Forelimb muscle (tissue), 1 donor: ENCODE results near the gene SRPRB. TPM values are rescaled to one million over a fixed set of nuclear protein-coding genes. Genes with fewer than 3 reads are reported as not detected.

Experiments
- DNase-seq: peaks from one replicate; pipeline ENCODE4 v3.0.0-alpha.2; 2013; ENCODE audit warnings: low read depth
- polyA plus RNA-seq: library from polyadenylated mRNA; unstranded; fragments of 120-200 nt; gene quantifications from one replicate; pipeline ENCODE4 v1.2.1, GENCODE V29; 2013; ENCODE audit not compliant: insufficient read length

The SRPRB gene
- polyA plus RNA-seq, 1 donor = 33.4 TPM

DNA sequence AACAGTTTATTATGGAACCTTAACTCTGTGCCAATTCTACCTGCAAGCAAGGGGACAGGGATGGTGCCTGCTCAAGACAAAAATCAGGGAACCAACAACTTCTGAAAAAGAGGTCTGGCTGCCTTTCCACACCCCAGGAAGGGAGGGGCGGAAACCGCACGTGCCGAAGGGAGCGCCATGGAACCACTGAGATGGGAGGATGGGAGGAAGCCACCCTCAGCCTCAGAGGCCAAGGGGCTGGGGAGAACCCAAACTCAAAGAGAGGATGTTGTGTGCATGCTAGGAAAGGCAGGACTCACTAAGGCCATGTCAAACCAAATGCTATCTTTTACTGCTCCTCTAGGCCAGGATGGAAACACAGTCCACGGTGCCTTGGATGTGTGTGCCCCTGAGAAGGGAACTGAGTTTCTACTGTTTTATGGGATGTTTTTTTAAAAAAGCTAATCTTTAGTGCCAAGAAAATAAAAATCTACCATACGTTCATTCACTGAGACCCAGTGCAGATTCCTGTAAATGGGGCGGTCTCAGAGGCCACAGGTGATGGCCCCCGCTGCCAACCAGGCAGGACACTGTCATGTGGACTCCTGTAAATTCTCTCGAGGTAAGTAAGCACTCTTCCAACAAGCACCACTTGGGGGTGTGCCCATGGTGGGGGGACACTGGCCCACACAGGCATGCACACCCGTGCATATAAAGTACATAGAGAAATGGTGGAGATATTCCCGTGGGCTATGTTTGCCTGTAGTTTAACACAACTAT, 20.5 kb downstream of the SRPRB start:
- DNase-seq = no peak

DNA sequence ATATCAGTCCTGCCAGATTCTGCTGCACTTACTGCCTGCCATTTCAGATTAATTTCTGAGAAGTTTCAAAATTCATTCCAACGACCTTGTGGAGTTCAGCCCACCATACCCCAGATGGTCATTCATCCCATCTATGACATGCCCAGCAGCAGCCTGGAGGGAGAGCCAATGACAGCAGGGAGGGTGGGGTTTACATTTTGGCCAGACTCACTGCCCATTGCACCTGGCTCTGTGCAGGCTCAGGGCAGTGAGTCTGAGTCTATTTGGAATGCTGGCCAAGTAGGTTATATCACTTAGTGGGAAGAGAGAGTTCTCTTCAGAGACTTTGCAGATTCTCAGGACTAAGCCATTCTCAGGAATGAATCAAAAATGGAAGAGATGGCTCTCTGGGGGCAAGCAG, 21.5 kb downstream of the SRPRB start:
- no peak for DNase-seq

DNA sequence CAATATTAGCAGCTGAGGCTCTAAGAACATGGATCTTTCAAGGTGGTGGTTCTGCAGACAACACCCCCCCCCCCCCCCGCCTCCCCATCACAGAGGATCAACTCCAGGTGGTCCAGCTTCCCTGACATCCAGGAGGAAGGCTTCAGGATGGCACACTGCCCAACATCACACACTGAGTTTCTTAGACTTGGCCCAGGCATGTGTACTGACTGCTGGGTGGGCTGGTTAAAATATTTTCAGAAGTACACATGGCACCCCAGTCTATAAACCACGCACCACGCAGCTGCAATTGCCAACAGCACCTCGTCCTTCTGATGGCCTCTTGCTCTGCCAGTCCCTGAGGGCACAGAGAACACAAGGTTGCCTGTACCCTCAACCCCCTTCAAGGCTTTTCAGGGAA, 22.1 kb downstream of the SRPRB start:
- no peak for DNase-seq

DNA sequence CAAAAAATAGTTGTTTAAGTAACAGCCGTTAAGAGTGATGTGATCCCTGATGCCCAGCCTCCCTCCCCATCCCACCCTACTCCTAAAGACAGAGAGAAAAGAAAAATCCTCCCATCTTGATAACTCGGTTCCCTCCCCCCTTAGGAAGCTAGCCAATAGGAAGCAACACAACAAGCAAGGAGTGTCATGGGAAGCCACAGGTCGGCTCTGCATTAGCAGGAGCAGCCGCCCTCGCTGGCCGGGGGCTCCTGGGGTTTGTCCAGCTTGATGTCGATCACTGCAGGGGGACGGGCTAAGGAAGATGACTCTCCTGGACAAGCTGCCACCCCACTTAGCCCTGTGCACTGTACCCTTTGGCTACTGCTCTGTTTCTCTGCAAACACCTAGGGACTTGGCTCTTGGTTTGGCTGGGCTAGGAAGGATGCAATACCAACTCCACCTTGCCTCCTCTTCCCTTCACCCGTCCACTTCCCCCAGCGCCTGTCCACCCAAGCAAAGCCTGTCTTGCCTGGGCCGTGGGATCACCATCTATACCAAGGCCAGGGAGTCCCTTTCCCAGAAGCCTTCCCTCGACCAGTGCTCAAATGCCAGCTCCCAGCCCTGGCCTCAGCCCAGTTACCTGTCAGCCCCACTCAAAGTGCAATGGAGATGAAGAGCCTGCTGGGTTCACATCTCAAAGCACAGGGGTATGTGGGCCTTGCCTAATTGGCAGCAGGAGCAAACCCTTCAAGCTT, 23.1 kb downstream of the SRPRB start:
- DNase-seq = no peak

DNA sequence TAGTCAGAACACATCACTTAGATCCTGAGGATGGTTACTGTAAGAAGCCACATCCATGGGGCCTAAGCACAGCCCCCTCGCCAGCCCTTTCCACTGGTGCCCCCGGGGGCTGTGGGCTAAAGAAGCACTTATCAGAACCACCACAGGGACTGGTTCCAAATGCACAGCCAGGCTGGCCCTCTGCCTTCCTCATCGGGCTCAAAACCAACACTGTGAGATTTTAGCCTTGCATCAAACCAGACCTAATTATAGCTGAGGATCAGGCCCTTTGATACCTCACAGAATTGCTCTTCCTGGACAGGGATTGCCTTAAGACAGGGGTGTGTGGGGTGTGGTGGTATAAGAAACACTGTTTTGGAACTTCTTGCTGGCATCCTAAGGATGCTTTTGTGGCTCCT, 23.7 kb downstream of the SRPRB start:
- DNase-seq = no peak

DNA sequence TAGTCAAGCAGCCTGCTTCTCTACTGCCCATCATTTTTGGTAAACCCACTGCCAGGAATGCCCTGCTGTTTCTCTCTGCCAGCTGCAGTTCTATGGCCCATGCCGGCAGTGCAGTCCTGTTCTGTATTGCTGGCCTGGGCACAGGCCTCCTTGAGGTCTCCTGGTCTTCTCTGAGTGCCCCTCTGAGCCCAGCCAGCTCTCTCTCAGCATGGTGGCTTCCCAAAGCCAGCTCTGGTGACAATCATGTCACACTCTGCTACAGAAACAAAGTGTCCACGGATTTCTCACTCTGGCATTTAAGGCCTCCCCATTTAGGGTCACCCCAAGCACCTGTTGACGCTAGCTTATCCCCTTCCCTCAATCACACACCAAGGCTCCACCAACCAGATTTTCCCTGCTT, 24.5 kb downstream of the SRPRB start:
- DNase-seq = no peak

DNA sequence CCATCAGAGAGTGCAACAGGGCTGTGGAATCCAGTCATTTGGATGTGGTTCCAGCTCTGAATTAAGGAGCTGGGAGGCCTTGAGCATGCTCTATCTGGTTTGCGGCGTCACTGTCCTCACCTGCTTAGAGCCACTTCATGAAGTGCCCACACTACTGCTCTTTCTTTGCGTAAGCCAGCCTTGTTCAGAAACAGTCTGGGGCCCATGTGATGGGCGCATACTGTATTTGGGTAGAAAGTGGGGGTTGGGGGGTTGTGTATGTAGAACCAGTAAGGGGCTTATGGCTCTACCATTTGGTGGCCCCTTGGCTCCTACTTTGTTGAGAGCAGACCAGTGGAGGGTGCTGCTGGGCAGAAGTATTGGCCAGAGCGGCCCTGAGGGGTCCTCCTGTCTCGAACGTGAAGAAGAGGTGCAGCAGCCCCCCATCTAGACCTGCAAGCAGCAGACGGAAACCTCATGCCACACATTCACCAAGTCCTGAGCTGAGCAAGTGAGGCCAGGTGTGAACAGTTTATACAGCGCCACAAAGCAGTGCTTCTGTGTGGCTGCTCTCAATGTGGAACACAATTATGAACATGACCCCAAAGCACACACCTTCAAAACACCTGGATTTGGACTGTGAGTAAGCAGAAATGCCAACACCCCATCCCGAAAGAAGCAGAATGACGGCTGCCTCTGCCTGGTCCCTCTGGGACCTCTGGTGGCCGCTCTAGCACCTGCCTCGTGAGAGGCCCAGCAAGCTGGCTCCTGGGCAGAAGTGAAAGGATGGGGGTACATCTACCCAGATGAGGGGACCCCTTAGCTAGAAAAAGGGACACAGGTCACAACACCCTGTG, 26.6 kb downstream of the SRPRB start:
- no peak for DNase-seq

DNA sequence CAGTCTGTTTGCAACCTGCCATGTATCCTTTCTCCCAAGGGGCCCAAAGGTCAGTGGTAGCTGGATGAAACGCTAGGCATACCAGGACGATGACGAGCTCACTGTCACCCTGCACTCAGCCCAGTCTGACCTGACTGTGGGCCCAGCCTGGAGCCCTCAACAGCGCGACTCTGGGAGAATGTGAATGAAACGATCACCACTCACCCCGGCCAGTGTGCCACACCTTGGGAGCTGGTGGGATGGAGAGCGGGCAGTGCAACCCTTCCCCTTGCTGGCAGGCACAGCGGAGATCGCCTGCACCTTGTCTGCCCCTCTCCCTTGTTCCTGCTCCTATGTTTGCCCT, 27.2 kb downstream of the SRPRB start:
- DNase-seq = no peak

DNA sequence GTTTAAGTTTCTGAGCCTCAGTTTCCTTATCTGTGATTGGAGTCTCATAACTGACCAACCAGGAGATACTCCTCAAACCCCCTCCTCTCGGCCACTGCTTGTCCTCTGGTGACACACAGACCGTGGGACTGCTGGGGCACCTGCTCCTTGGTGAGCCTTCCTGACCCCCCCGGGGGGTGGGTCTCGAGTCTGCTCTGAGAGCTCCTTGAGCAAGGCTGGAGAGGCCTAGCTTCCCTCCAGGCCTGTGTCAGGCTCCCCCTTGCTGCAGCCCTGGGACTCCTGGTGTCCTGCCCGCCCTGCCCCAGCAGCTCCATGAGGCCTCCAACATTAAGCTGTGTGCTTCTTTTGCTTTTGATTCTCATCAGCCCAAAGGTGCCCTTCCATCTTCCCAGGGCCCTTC, 27.7 kb downstream of the SRPRB start:
- no peak for DNase-seq

DNA sequence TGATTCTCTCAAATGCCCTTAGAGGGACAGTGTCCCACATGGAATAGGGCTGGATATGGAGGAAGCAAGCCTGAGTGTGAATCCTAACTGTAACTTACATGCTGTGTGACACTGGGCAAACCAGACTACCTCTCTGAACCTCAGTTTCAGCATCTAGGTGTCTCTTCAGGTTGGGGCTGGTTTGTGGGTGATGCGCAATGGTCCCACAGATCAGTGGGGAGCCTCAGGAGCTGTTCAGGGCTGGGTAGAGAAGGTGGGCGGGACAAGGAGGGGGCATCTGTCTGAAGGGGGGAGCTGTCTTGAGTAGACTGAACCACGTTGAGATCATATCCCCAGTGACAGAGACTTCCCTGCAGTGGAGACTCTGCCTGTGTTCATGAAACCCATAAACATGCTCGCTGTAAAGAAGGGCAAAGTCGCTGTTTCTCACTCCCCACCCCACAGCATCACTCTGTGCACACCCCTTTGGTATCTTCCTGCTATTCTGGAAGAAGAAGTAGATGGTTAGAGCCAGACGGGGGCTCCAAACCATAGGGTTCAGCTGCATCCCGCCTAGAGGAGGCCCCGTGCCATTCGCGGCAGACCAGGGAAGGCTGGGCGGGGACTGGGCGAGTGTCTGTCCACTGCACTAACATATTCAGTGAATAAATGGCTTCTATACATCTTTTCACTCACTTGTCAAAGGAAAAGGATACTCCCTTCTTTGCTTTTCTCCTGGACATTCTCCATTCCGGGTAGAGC, 28.4 kb downstream of the SRPRB start:
- DNase-seq = no peak

DNA sequence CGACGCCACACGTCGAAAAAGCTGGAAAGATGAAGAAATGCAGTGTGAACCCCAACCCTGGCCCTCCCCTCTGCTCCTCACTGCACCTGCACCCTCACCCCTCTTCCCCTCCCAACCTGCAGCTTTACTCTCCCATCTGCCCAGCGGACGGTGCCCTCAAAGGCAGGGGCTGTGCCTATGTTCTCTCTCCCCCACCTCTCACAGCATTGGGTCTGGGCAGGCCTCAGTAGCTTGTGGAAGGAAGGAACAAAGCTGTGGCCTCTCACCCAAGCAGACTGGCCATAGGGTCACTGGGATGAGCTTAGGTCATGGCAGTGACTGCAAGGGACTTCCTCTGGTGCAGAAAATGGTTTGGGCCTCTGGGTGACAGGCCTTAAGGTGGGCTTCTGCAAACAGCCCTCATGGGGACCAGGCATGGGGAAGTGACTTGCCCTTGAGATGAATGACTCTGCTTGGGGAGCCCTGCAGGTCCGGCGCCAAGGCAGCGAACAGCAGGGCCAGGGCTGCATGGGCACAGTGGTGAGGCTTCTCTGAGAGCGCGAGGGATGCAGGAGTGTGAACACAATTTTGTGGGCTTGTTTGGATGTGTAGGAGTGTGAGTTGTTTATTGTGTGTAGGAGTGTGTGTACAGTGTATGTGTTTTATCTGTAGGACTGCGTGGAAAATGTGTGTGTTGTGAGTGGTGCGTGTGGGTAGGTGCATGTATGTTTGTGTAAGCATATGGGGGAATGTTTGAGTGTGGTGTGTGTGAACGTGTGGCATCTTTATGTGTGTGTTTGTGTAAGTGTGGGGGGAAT, 29.2 kb downstream of the SRPRB start:
- no peak for DNase-seq

DNA sequence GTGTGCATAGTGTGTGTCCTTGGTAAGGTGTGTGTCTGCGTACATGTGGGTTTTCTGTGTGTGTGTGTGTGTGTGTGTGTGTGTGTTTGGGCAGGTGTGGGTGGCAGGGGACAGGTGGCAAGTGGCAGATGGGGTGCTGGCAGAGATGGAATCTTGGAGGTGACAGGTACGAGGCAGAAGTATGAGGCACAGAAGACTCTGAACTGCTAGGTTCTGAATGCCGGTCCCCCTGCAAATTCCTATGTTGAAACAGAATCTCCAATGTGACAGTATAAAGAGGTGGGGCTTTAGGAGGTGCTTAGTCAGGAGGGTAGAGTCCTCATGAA, 29.8 kb downstream of the SRPRB start:
- no peak for DNase-seq

DNA sequence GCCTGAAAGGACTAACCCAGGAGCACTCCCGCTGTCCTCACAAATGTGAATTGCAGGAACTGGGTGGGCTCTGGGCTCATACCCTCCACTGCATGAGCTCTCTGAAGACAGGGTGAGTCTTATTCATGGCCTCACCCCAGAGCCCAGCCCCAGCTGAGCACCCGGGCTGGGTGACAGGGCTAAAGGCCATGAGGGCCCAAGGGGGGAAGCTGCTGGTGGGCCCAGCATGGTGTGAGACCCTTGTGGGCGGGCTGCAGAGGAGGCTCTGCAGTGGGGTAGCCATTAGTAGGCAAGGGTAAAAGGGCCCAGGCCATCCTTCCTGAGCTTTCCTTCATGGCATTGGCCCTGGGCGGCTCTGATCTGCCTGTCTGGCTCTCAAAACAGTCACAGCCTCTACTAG, 30.3 kb downstream of the SRPRB start:
- no peak for DNase-seq

DNA sequence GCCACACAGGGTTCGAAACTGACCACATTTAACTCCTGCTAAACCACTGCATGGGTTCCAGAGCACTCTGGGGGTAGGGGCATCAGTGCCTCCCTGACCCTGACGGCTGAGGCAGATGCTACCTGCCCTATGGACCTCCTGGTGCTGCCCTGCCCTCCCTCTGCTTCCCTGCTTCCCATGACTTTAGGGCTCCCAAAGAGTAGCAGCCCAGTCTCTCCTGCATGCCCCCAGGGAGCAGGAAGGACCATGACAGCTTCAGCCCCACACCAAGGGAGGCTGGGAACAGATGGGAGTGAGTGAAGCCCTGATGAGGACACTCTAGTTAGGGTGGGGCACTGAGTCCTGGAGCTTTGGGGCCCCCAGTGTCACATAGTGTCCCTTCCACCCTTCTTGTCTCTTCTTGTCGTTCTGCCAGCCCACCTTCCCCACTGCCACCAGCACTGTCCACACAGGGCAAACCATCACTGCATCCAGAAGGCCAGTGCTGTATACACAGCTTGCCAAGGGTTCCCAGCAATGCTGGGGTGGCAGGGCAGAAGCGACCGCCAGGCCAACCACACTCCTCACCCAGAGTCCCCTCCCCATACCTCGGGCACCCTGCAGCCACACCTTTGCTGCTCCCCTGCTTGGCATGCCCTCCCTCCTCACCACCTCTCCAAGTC, 31.0 kb downstream of the SRPRB start:
- DNase-seq = no peak

DNA sequence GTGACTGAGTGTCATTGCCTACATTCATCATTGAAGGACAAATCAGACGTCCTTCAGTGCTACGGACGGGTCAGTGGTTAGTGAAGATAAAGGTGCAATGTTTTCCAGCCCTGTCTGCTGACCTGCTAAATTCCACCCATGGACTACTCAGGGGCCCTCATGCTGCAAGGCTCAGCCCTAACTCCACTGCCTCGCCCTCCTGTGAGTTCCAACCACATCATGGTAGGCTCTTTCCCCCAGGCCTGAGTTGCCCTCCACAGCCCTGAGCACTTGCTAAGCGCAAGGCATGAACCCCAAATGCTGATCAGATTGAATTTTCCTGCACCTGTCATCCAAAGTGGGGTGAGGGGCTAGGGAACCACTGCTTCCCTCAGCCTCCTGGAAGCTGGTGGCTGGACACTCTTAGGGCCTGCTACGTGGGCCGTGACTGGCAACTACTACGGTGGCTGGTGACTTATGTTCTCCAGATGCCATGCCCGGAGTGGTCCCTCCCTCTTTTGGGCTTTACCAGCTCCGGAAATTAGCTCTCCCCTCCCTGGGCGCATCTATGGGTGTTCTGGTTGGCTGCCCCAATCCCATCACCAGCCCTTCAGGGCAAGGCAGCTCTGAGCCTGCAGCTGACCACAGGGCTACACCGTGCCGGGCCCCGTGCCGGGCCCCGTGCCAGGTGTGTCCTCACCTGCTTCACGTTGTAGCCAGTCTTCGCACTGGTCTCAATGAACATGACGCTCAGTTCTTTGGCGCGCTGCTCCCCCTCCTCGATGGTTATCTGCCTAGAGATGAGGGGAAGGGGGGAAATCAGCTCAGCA, 32.1 kb downstream of the SRPRB start:
- DNase-seq = no peak

DNA sequence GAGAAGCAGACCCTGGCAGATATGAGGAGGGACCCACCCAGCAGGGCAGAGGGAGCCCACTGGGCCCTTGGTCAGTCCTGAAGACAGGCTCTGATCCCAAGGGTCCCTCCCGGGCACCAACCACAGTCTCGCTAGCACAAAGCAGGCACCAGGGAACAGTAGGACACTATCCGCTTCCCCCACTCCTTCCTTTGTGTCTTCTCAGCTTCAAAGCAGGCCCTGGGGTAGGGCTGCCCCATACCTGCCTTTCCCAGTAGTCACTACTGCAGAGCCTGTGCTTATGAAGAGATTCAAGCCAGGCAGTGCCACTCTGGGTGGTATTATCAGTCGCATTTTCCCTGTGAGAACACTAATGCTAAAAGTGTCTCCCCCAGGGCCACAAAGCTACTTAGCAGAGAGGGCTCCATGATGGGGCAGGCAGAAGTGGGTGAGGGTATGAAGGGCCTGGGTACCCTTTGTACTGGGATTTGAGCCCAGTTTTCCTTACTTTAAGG, 32.7 kb downstream of the SRPRB start:
- no peak for DNase-seq

DNA sequence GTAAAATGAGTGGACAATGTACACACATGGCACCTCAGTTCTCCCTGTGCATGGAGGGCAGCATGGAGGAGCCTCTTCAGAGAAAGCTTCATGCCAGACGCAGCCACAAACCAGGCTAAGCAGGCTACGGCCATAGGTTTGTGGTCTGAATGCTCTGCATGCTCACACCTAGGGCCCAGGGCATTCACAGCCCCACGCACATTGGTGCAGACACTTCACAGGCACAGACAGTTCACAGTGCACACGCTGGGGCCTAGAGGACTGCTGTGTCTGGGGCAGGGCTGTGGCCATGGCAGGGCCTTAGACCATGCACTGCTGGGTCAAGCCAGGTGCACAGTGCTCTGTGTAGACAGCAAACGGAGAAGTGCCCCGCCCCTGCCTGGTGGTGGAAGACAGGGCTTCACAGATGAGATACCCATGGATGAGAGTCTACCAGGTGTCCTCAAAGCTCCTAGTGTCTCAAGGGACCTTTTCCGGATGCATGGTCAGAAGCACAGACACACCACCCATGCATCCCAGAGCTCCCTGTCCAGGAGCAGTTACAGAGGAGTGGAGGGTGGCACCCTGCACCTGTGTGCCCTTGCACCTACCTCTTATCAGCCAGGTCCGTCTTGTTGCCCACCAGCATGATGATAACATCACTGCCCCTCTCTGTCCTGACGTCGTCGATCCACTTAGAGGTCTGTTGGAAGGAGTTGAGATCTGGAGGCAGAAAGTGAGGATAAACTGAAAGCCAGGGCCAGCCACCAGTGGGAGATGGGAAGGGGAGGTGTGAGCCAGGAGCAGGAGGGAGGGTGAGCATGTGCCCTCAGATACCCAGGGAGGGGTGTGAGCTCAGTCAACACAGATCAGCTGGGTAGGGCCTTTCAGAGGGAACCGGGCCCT, 33.5 kb downstream of the SRPRB start:
- no peak for DNase-seq

DNA sequence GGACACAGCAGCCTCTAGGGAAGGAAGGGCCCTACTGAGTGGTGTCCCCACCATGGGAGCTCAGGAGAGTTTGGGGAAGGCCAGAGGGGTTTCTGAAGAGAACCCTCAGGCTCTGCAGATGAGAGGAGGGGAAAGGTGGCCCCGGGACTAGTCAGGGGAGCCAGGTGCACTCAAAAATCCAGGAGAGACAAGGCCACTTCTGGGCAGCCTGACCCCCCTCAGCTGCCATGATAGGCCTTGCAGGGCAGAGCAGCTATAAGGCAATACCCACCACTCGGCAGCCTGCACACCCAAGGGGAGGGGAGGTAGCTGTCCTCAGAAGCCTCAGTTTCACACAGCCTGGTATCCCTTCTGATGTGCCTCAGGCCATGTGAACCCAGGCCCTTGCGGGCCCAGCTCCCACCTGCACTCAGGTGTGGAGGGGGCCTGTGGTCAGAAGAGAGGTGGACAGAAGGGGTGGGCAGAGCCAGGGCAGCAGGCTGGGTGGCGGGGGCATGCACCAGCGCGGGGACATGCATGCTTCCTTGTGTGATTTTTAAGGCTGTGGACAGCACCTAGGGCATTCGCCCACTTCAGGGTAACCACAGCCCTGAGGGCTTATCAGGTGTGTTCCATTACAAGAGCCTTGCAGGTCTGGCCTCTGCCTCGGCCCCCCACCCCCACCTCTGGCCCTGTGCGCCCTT, 34.6 kb downstream of the SRPRB start:
- no peak for DNase-seq
